Measurements from ENCODE around the gene TMEM132A. TPM values are rescaled to one million over a fixed set of nuclear protein-coding genes. Genes with fewer than 3 reads are reported as not detected.

Gene TMEM132A
- total and polyA plus RNA-seq, 2 of the 13 experiments (the other 11 are each of a cell fraction or from before 2014, with no cell fraction given), result 11.1 to 32.9 TPM

GRCh38 chr11:60880643-60881282 lies 43.5 kb upstream of the TMEM132A start (continued):
- TF ChIP-seq CERS6 (CRISPR knock-in tag; IDR thresholded peaks at IDR 0.05), result no peak
- peak; percentile 84 for TF ChIP-seq CREM (IDR thresholded peaks at IDR 0.05)
- no peak for TF ChIP-seq CREM (CRISPR knock-in tag; IDR thresholded peaks at IDR 0.05)
- no peak for TF ChIP-seq ZNF646 (CRISPR knock-in tag; IDR thresholded peaks at IDR 0.05)
- peak; percentile 83; the same call in 1 of the 2 replicates for TF ChIP-seq KDM4B (CRISPR knock-in tag; IDR thresholded peaks at IDR 0.05)
- peak; percentile 100 for TF ChIP-seq SOX5 (CRISPR knock-in tag; IDR thresholded peaks at IDR 0.05; ENCODE audit: borderline replicate concordance)
- TF ChIP-seq HMGXB4 (CRISPR knock-in tag; IDR thresholded peaks at IDR 0.05; ENCODE audit: borderline replicate concordance in 1 of 2, low read depth in 1 of 2), result peak; percentile 25 to 63; a peak in 1 of 4 replicates
- no peak for TF ChIP-seq BCLAF1 (IDR thresholded peaks at IDR 0.05)
- TF ChIP-seq MLLT10 (CRISPR knock-in tag; IDR thresholded peaks at IDR 0.05), result no peak
- peak; percentile 84; the same call in 1 of the 2 replicates for TF ChIP-seq HOMEZ (CRISPR knock-in tag; IDR thresholded peaks at IDR 0.05; ENCODE audit: low read depth)
- no peak for TF ChIP-seq ZFAT (CRISPR knock-in tag; conservative IDR thresholded peaks at IDR 0.05)
- peak; percentile 76; the same call in 1 of the 2 replicates for TF ChIP-seq GATAD1 (CRISPR knock-in tag; IDR thresholded peaks at IDR 0.05)
- no peak for TF ChIP-seq HNRNPUL1 (IDR thresholded peaks at IDR 0.05; ENCODE audit: low read depth, low read length)
- TF ChIP-seq ZNF441 (CRISPR knock-in tag; IDR thresholded peaks at IDR 0.05; ENCODE audit: borderline replicate concordance), result peak; percentile 94
- TF ChIP-seq NAIF1 (CRISPR knock-in tag; IDR thresholded peaks at IDR 0.05; ENCODE audit: borderline replicate concordance), result no peak
- TF ChIP-seq CC2D1A (CRISPR knock-in tag; IDR thresholded peaks at IDR 0.05), result no peak
